Breast epithelium (tissue), 3 donors: ENCODE data around the gene TENM4.

Experiments
- CTCF ChIP-seq, 3 donors: fragments of 450-650 bp; IDR thresholded peaks; one replicate each; pipeline ENCODE4 v1.5.1; 2016 to 2017; ENCODE audit warnings: antibody characterized with exemption in 3 of 3, mild to moderate bottlenecking in 3 of 3, moderate library complexity in 3 of 3
- POLR2A ChIP-seq: fragments of 450-650 bp; IDR thresholded peaks from one replicate; pipeline ENCODE4 v1.6.1; 2016; ENCODE audit warnings: antibody characterized with exemption, mild to moderate bottlenecking, moderate library complexity
- POLR2AphosphoS5 ChIP-seq, 3 donors: sonication (generic); formaldehyde crosslinking; IDR thresholded peaks; one replicate each; pipeline ENCODE4 v1.6.1; 2017; ENCODE audit warnings: antibody characterized with exemption in 3 of 3

- TF ChIP-seq CTCF (IDR thresholded peaks at IDR 0.05) (no peak), POLR2AphosphoS5 (IDR thresholded peaks at IDR 0.05) (no peak), POLR2A (no peak)
Measured at GRCh38 chr11:78938036-78938435, 502.8 kb downstream of the TENM4 start.
